Activated effector memory CD4-positive, alpha-beta T cell treated with anti-CD3 and anti-CD28 coated beads, Interleukin-2, amount 50 U/mL, for 16 hours (primary cell): Measurements from ENCODE around the gene FSCN2.

Experiments
- DNase-seq: peaks from one replicate; pipeline ENCODE4 v3.0.0-alpha.2; 2020

FSCN2 gene

GRCh38 chr17:81513753-81514488 lies 14.3 kb upstream of the FSCN2 start:
- DNase-seq, result peak; percentile 78

GRCh38 chr17:81514489-81514738 lies 13.8 kb upstream of the FSCN2 start:
- no peak for DNase-seq

- DNase-seq, result peak; percentile 91
These were observed 13.2 kb upstream of the FSCN2 start for GRCh38 chr17:81514739-81515529.

- DNase-seq, result no peak
These were observed 12.6 kb upstream of the FSCN2 start for GRCh38 chr17:81515530-81516041.

GRCh38 chr17:81516439-81516838 lies 11.7 kb upstream of the FSCN2 start:
- DNase-seq, result no peak

GRCh38 chr17:81517009-81517338 lies 11.2 kb upstream of the FSCN2 start:
- no peak for DNase-seq

GRCh38 chr17:81517339-81518112 lies 10.7 kb upstream of the FSCN2 start:
- no peak for DNase-seq

GRCh38 chr17:81518113-81518784 lies 9.9 kb upstream of the FSCN2 start:
- no peak for DNase-seq

- DNase-seq, result peak; percentile 73
These were observed 9.3 kb upstream of the FSCN2 start for GRCh38 chr17:81518785-81519283.

- DNase-seq, result peak; percentile 89
These were observed 8.7 kb upstream of the FSCN2 start for GRCh38 chr17:81519284-81520020.

- DNase-seq, result no peak
These were observed 7.9 kb upstream of the FSCN2 start for GRCh38 chr17:81520021-81520901.

- no peak for DNase-seq
These were observed 5.4 kb upstream of the FSCN2 start for GRCh38 chr17:81522491-81523401.

- no peak for DNase-seq
These were observed 4.7 kb upstream of the FSCN2 start for GRCh38 chr17:81523402-81524038.

- DNase-seq, result no peak
These were observed 3.9 kb upstream of the FSCN2 start for GRCh38 chr17:81524039-81524864.

- no peak for DNase-seq
These were observed 3.4 kb upstream of the FSCN2 start for GRCh38 chr17:81524865-81525159.

GRCh38 chr17:81526662-81527571 lies 1.3 kb upstream of the FSCN2 start:
- no peak for DNase-seq

GRCh38 chr17:81528384-81528650 lies 140 bp downstream of the FSCN2 start:
- DNase-seq, result no peak
